Fibroblast of skin of left quadriceps (primary cell): Measurements from ENCODE around the gene TTLL6.
"Not testable (repeated sequence)": the region's sequence is repeated elsewhere in the genome, so short reads cannot be mapped to it uniquely, and the experiment has no call there.

Experiments
- DNase-seq, 2 experiments: peaks; one replicate each; pipeline ENCODE4 v3.0.0-alpha.2; 2013; ENCODE audit warnings: low read depth in 2 of 2

TTLL6 gene

GRCh38 chr17:48724251-48725003 lies 92.6 kb downstream of the TTLL6 start:
- peak; percentile 44 to 52 for DNase-seq

GRCh38 chr17:48723423-48724250 lies 93.4 kb downstream of the TTLL6 start:
- no peak for DNase-seq

GRCh38 chr17:48722915-48723422 lies 94.1 kb downstream of the TTLL6 start, which contains the start of gene PRAC2:
Gene PRAC2 (plus strand): TSS chr17:48723185. CDS start chr17:48724411, 1,226 bp downstream.
- DNase-seq: no peak

GRCh38 chr17:48722201-48722907 lies 94.7 kb downstream of the TTLL6 start, which contains the start of gene PRAC1:
Gene PRAC1 (minus strand): TSS chr17:48722518. CDS start chr17:48722392, 126 bp downstream.
- no peak for DNase-seq

GRCh38 chr17:48721009-48721402 lies 96.0 kb downstream of the TTLL6 start:
- no peak for DNase-seq

GRCh38 chr17:48720266-48721008 lies 96.6 kb downstream of the TTLL6 start:
- no peak for DNase-seq

GRCh38 chr17:48719642-48720265 lies 97.3 kb downstream of the TTLL6 start:
- no peak for DNase-seq

GRCh38 chr17:48718761-48719641 lies 98.0 kb downstream of the TTLL6 start:
- no peak for DNase-seq

GRCh38 chr17:48718227-48718760 lies 98.7 kb downstream of the TTLL6 start:
- DNase-seq: peak; percentile 63

- no peak for DNase-seq
Measured at GRCh38 chr17:48717367-48718226, 99.4 kb downstream of the TTLL6 start.

GRCh38 chr17:48716549-48716948 lies 100.5 kb downstream of the TTLL6 start:
- not testable (repeated sequence) for DNase-seq

- DNase-seq: no peak
Measured at GRCh38 chr17:48715496-48716399, 101.3 kb downstream of the TTLL6 start.
